Pancreas (tissue), 10 donors: ENCODE data around the gene PARP1. TPM values are rescaled to one million over a fixed set of nuclear protein-coding genes. Genes with fewer than 3 reads are reported as not detected.

ENCODE experiments used
- ATAC-seq, 4 donors: fragments of 200-7000 bp; cut with Tn5 transposase; one replicate each; pipeline versions ENCODE4 v1.8.0 to v1.9.1; 2020; ENCODE audit warnings: mild to moderate bottlenecking in 4 of 4, moderate library complexity in 4 of 4
- DNase-seq, 6 donors: peaks; one replicate each; pipeline ENCODE4 v3.0.0-alpha.2; 2020
- FAIRE-seq: peaks from 2 replicates; lab custom pipeline; 2012; peaks lifted over from hg19 to GRCh38; lab: Jason Lieb, UNC
- H3K27ac ChIP-seq, 4 donors: fragments of 200-600 bp; sonication (generic); 1 replicate in 3 of 4; 2 replicates in 1 of 4; pipeline versions ENCODE4 v1.5.0 to v1.8.0; 2020
- H3K27me3 ChIP-seq, 4 donors: fragments of 200-600 bp; one replicate each; pipeline ENCODE4 v1.8.0; 2021
- H3K36me3 ChIP-seq, 3 donors: fragments of 200-600 bp; sonication (generic) in 1 of 3; one replicate each; pipeline versions ENCODE4 v1.5.0 to v1.8.0; 2020 to 2021
- H3K4me1 ChIP-seq, 3 donors: fragments of 200-600 bp; one replicate each; pipeline ENCODE4 v1.8.0; 2021
- H3K4me3 ChIP-seq, 4 donors: fragments of 200-600 bp; sonication (generic) in 2 of 4; one replicate each; pipeline versions ENCODE4 v1.5.0 to v1.8.0; 2020 to 2021
- H3K9me3 ChIP-seq, 4 donors: fragments of 200-600 bp; one replicate each; pipeline ENCODE4 v1.8.0; 2021
- WGBS, 2 donors: extraction: QIAGEN DNeasy Blood & Tissue Kit; methylation state at CpG; one replicate each; pipeline ENCODE4 v1.1.7; 2013; 5-methylcytosine and 5-hydroxymethylcytosine counted together
- intact Hi-C, 3 donors: fragments of 100-400 bp; cut with DNase I; formaldehyde crosslinking; loops; one replicate each; pipeline versions ENCODE4 v1.11.1 to v1.14.2; 2022
- polyA plus RNA-seq, 2 donors: library from polyadenylated mRNA; stranded (reverse); fragments of 200-250 nt; gene quantifications; one replicate each; pipeline ENCODE4 v1.2.3, GENCODE V29; 2013
- total RNA-seq, 6 donors: library from RNA; stranded (reverse); fragmentation: NEBNext Ultra II Directional in 4 of 6; extraction: Animal tissue kit (Norgen Biotek cat#: 25700) in 4 of 6; gene quantifications; one replicate each; pipeline versions ENCODE4 v1.2.1 to v1.2.4, GENCODE V29; 2021 to 2023
- TF ChIP-seq, protein P1 (sequence below), 4 donors: fragments of 200-600 bp; sonication (generic) in 3 of 4; IDR thresholded peaks; one replicate each; pipeline versions ENCODE4 v1.5.0 to v1.8.0; 2021; ENCODE audit warnings: antibody characterized with exemption in 4 of 4
- donor health status: healthy with polysubstance abuse.
- donor health status: DM: no; HTN: no; CAD: no; lungs with moderate emphysema.
- donor health status: DM: no; HTN: no; CAD: no.
- donor health status: control.
- donor health status: control.
- donor health status: Bipolar disorder and iron deficiency.
- donor health status: DM: yes; HTN: yes; CAD: no.
- donor health status: DM: no; HTN: no; CAD: no.
- donor health status: DM: no; HTN: no; CAD: no.
- donor health status: DM: yes; HTN: yes; CAD: no.

The PARP1 gene
- total and polyA plus RNA-seq, 8 donors = 16.8 to 69.4 (median 49.6) TPM

DNA sequence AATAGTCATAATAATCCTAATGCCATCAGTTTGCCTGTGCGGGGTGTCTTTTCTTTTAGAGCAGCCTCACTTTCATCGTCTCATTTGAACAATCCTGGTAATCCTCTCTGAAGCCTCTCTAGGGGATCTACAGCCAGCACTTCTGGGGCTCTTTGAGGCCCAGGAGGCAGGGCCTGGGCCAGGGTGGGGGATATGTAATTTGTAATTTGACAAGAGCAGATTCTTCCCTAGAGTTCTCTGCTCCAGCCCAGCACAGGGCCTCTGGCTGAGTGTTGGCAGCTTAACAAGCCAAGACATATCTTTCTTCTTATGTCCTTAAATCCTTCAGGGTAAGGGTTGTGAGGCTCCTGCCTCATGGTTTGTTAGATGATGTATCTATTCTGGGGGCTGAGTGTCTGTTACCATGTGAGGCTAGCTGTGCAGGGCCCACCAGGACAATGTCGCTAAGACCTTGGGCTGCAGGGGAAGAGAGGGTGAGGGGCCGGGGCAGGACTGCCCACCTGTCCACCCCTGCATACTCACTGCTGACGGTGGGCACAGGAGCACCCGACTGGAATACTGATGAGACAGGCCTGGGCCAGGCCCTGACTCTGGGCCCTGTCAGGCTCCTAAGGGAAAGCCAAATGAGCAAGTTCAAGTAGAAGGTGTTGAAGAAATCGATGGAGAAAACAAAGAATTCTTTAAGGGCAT lies 45.3 kb upstream of the PARP1 start:
- Histone ChIP-seq H3K27ac (no peak overlapping the region), H3K4me1 (no peaks in the 10 kb centered on the region), H3K9me3 (no peaks in the 10 kb centered on the region), H3K4me3 (no peak overlapping the region), H3K36me3 (no peaks in the 10 kb centered on the region), H3K27me3 (no peaks in the 10 kb centered on the region)
- intact Hi-C loops = no loop called here
- no peak for DNase-seq
- WGBS, 2 donors = 83 to 88% methylated on average over 6 to 7 of the region's 7 CpGs
- TF ChIP-seq, protein P1, sequence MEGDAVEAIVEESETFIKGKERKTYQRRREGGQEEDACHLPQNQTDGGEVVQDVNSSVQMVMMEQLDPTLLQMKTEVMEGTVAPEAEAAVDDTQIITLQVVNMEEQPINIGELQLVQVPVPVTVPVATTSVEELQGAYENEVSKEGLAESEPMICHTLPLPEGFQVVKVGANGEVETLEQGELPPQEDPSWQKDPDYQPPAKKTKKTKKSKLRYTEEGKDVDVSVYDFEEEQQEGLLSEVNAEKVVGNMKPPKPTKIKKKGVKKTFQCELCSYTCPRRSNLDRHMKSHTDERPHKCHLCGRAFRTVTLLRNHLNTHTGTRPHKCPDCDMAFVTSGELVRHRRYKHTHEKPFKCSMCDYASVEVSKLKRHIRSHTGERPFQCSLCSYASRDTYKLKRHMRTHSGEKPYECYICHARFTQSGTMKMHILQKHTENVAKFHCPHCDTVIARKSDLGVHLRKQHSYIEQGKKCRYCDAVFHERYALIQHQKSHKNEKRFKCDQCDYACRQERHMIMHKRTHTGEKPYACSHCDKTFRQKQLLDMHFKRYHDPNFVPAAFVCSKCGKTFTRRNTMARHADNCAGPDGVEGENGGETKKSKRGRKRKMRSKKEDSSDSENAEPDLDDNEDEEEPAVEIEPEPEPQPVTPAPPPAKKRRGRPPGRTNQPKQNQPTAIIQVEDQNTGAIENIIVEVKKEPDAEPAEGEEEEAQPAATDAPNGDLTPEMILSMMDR (IDR thresholded peaks at IDR 0.05) = no peak
- no peak for ATAC-seq
- no peak for FAIRE-seq

DNA sequence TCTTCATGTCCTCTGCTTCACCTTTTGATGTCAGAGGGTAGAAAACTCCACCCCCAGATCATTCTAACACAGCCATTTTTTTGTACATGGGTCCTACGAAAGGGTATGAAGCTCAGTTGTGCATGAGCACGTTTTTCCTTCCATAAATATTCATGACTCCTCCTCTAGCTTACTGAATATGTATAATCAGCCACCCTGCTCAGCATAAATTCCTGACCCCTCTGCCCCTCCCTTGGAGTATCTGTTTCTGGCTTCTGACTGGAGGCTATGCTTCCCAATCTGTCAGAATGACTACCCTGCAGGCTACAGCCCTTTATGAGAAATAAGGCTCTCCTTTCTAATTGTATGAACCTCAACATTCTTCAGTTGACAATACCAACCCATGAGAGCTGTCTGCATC lies 42.8 kb upstream of the PARP1 start:
- TF ChIP-seq, protein P1 (IDR thresholded peaks at IDR 0.05) = no peak
- DNase-seq = no peak
- no peak for FAIRE-seq
- Histone ChIP-seq H3K27ac (no peak overlapping the region), H3K27me3 (no peaks in the 10 kb centered on the region), H3K36me3 (no peaks in the 10 kb centered on the region), H3K4me1 (no peaks in the 10 kb centered on the region), H3K4me3 (no peak overlapping the region), H3K9me3 (no peaks in the 10 kb centered on the region)
- WGBS, 2 donors = 50 to 63% methylated on average over 2 of the region's 2 CpGs
- no peak for ATAC-seq
- intact Hi-C loops = no loop called here

DNA sequence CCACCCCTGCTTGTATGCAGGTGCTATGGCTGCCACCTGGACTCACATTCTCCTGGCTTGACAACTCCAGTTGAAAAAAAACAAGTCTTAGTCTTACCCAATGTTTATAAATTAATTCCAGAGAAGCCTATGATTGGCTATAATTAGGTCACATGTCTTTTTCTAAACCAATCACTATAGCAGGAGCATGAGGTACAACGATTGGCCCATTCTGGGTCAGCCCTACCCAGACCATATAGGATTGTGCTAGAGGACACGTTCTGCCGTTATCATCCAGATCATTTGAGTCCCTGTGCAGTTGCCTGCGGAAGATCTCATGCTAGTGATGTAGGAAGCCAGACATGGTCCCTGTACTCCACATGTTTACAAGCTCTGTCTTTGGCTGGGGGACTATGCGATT lies 41.9 kb upstream of the PARP1 start:
- FAIRE-seq = no peak
- 68 to 75% methylated on average over 5 of the region's 5 CpGs for WGBS, 2 donors

DNA sequence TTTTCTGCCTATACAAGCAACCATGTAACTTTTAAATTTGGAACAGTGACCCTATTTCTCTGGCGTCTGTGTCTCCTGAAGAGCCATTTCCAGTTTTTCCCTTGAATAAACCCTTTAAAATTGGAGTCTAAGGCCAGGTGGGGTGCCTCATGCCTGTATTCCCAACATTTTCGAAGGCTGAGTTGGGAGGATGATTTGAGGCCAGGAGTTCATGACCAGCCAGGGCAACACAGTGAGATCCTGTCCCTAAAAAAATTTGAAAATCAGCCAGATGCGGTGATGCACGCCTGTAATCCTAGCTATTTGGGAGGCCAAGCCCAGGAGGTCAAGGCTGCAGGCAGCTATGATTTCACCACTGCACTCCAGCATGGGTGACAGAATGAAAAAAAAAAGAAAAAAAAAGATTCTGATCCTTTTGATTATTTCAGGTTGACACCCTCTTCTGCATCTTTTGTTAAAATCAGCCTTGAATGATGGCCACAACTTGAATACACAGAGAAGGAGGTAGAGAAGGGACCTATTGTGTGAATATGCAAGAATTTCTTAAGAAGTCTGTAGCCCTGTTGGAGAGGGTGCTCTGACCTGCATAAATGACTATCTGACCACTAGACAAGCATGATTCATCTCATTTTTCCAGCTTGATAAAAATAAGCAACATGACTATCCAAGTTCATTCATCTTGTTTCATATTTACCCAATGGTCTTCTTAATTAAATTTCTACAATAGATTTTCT lies 40.2 kb upstream of the PARP1 start:
- Histone ChIP-seq H3K9me3 (no peaks in the 10 kb centered on the region), H3K27ac (no peak overlapping the region), H3K36me3 (no peaks in the 10 kb centered on the region), H3K27me3 (no peaks in the 10 kb centered on the region), H3K4me3 (no peak overlapping the region), H3K4me1 (no peaks in the 10 kb centered on the region)
- no peak for ATAC-seq
- intact Hi-C loops = no loop called here
- no peak for FAIRE-seq
- WGBS, 2 donors = 73 to 76% methylated on average over 4 of the region's 4 CpGs
- TF ChIP-seq, protein P1 (IDR thresholded peaks at IDR 0.05) = no peak
- no peak for DNase-seq

More for the DNA sequence above, 41.9 kb upstream of the PARP1 start:
- Histone ChIP-seq H3K27ac (no peak overlapping the region), H3K36me3 (no peaks in the 10 kb centered on the region), H3K9me3 (no peaks in the 10 kb centered on the region), H3K27me3 (no peaks in the 10 kb centered on the region), H3K4me3 (no peak overlapping the region), H3K4me1 (no peaks in the 10 kb centered on the region)
- TF ChIP-seq, protein P1 (IDR thresholded peaks at IDR 0.05) = no peak
- DNase-seq (no peak), ATAC-seq (no peak)
- intact Hi-C loops = no loop called here

DNA sequence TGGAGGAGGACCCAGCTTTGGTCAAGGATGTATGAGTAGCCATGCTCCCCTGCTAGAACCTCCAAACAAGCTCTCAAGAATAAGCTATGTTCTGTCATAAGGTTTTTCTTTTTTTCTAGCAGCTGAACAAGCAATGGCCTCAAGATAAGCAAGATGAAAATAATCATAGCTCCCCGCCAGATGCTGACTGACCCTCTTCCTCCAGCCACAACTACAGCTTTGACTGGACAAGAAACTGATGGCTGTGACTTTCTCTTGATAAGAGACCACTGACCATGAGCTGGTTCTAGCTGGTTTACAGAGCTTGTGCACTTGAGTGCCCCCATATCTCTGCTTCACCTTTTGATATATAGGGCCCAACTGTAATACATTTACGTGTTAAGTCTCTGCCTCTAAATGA lies 38.2 kb upstream of the PARP1 start:
- H3K4me1 ChIP-seq = no peaks in the 10 kb centered on the region
- WGBS, 2 donors = 70 to 74% methylated on average over 2 of the region's 2 CpGs
- no peaks in the 10 kb centered on the region for H3K27me3 ChIP-seq
- FAIRE-seq = no peak
- H3K4me3 ChIP-seq = no peak overlapping the region
- H3K9me3 ChIP-seq = no peaks in the 10 kb centered on the region
- intact Hi-C loops = no loop called here
- H3K36me3 ChIP-seq = no peaks in the 10 kb centered on the region
- no peak for DNase-seq
- no peak for ATAC-seq
- H3K27ac ChIP-seq = no peak overlapping the region
- TF ChIP-seq, protein P1 (IDR thresholded peaks at IDR 0.05) = no peak
